Aorta (tissue), 5 donors: ENCODE results near the gene CACNB4. TPM values are rescaled to one million over a fixed set of nuclear protein-coding genes. Genes with fewer than 3 reads are reported as not detected.
"Not testable (repeated sequence)": the region's sequence is repeated elsewhere in the genome, so short reads cannot be mapped to it uniquely, and the experiment has no call there.

Experiments used
- ATAC-seq: fragments of 200-7000 bp; cut with Tn5 transposase; one replicate; pipeline ENCODE4 v1.9.1; 2022; ENCODE audit warnings: moderate library complexity; ENCODE audit not compliant: low FRiP score
- DNase-seq, 2 donors: peaks; one replicate each; pipeline ENCODE4 v3.0.0-alpha.2; 2020
- H3K27ac ChIP-seq, 2 donors: one replicate each; pipeline ENCODE4 v1.5.1; 2013; ENCODE audit warnings: low read length in 2 of 2, mild to moderate bottlenecking in 2 of 2, moderate library complexity in 2 of 2, control low read depth in 1 of 2, inconsistent platforms in 1 of 2, low read depth in 1 of 2
- H3K27me3 ChIP-seq, 2 donors: one replicate each; pipeline ENCODE4 v1.6.1; 2013; ENCODE audit warnings: control low read depth in 1 of 2, low read length in 1 of 2, mild to moderate bottlenecking in 1 of 2, moderate library complexity in 1 of 2; ENCODE audit not compliant: insufficient read depth in 2 of 2, control insufficient read depth in 1 of 2
- H3K36me3 ChIP-seq, 2 donors: one replicate each; pipeline ENCODE4 v1.6.1; 2013; ENCODE audit warnings: control low read depth in 1 of 2, low read length in 1 of 2, mild to moderate bottlenecking in 1 of 2; ENCODE audit not compliant: insufficient read depth in 2 of 2, control insufficient read depth in 1 of 2
- H3K4me1 ChIP-seq, 2 donors: one replicate each; pipeline ENCODE4 v1.6.1; 2013; ENCODE audit warnings: low read length in 2 of 2, control low read depth in 1 of 2, mild to moderate bottlenecking in 1 of 2, moderate library complexity in 1 of 2; ENCODE audit not compliant: insufficient read depth in 2 of 2, control insufficient read depth in 1 of 2
- H3K4me3 ChIP-seq, 2 donors: one replicate each; pipeline ENCODE4 v1.5.1; 2013; ENCODE audit warnings: low read length in 2 of 2, control low read depth in 1 of 2, mild to moderate bottlenecking in 1 of 2
- H3K9me3 ChIP-seq: one replicate; pipeline ENCODE4 v1.6.1; 2013; ENCODE audit warnings: mild to moderate bottlenecking, low read length; ENCODE audit not compliant: control insufficient read depth
- WGBS, 2 donors: extraction: QIAGEN DNeasy Blood & Tissue Kit; methylation state at CpG; one replicate each; pipeline ENCODE4 v1.1.7; 2013; 5-methylcytosine and 5-hydroxymethylcytosine counted together
- intact Hi-C, 2 donors: fragments of 100-400 bp; cut with DNase I; formaldehyde crosslinking; loops; one replicate each; pipeline versions ENCODE4 v1.14.2 to v1.15.0; 2022
- polyA plus RNA-seq, 2 donors: library from polyadenylated mRNA; stranded (reverse); fragments of 200-250 nt; gene quantifications; one replicate each; pipeline ENCODE4 v1.2.3, GENCODE V29; 2013
- total RNA-seq, 2 donors: library from RNA; stranded (reverse); fragmentation: NEBNext Ultra II Directional; extraction: Animal tissue kit (Norgen Biotek cat#: 25700); gene quantifications; one replicate each; pipeline ENCODE4 v1.2.1, GENCODE V29; 2021
- donor health status: healthy with polysubstance abuse.
- donor health status: Bipolar disorder and iron deficiency.
- donor health status: DM: no; HTN: no; CAD: no.
- donor health status: DM: no; HTN: no; CAD: no.
- donor health status: DM: yes; HTN: yes; CAD: no.

Gene CACNB4
- total and polyA plus RNA-seq, 4 donors, result 1.2 to 14.3 (median 3.2) TPM

DNA sequence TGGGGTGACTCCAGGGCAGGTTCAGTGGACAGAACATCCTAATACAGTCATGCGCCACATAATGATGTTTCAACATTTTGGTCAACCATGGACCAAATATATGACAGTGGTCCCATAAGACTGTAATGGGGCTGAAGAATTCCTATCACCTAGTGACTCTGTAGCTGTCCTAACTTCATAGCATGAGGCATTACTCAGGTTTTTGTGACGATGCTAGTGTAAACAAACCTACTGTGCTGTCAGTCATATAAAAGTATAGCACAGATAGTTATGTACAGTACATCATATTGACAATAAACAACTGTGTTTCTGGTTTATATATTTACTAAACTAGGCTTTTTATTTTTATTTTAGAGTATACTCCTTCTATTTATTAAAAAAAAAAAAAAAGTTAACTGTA, 87.1 kb downstream of the CACNB4 start:
- H3K27me3 ChIP-seq, result no peaks in the 10 kb centered on the region
- no peak for ATAC-seq
- H3K9me3 ChIP-seq, result no peaks in the 10 kb centered on the region
- WGBS, 2 donors, result 75 to 77% methylated on average over 2 of the region's 2 CpGs
- no peaks in the 10 kb centered on the region for H3K4me1 ChIP-seq
- no peaks in the 10 kb centered on the region for H3K36me3 ChIP-seq
- no peak for DNase-seq
- H3K4me3 ChIP-seq, result no peak overlapping the region
- H3K27ac ChIP-seq, result no peak overlapping the region
- intact Hi-C loops, result loop anchor here in 1 of 2 donors (10.0 kb wide), 1 partner anchor 437 kb away; no protein-coding TSS in a partner anchor

DNA sequence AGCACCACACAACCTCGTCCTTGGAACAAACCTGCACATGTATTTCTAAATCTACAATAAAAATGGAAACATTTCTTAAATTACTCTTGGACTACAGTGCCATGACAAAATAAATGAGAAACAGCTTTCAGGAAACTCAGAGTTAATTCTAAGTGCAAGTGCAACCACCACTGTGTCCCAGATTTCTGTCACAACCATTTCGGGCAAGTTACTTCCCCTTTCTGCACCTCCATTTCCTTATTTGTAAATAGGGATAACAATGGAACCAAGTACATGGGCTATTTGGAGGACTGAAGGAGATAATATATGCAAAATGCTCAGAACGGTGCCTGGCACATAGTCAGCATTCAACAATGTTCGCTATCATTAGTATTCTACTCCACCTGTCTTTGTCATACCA, 93.2 kb downstream of the CACNB4 start:
- WGBS, 2 donors, result 84 to 85% methylated on average over 4 of the region's 4 CpGs
- Histone ChIP-seq H3K9me3 (no peaks in the 10 kb centered on the region), H3K4me3 (no peak overlapping the region), H3K27me3 (no peaks in the 10 kb centered on the region), H3K27ac (no peak overlapping the region), H3K4me1 (peaks cover 0 to 8% of the 10 kb centered on the region in 2 donors), H3K36me3 (no peaks in the 10 kb centered on the region)
- no peak for DNase-seq
- intact Hi-C loops, result no loop called here
- ATAC-seq, result no peak

- DNase-seq, H3K4me3 ChIP-seq, H3K27me3 ChIP-seq, H3K4me1 ChIP-seq, H3K9me3 ChIP-seq, H3K36me3 ChIP-seq: not testable (repeated sequence)
- H3K27ac ChIP-seq, result peak overlapping the region in 1 of 2 donors; percentile 72
- peak; percentile 12 for ATAC-seq
- intact Hi-C loops, result loop anchor here (5.0 kb wide), 3 partner anchors 51 to 176 kb away; partner anchors contain the start of gene ARL5A (in 1 of the 2)
- 9 to 17% methylated on average over 5 of the region's 5 CpGs for WGBS, 2 donors
These were observed 95.6 kb downstream of the CACNB4 start for GRCh38 chr2:152003283-152003682.

GRCh38 chr2:151999053-151999452, 99.8 kb downstream of the CACNB4 start:
- intact Hi-C loops, result loop anchor here in 1 of 2 donors (5.0 kb wide), 1 partner anchor 177 kb away; no protein-coding TSS in a partner anchor
- 71 to 73% methylated on average over 6 of the region's 6 CpGs for WGBS, 2 donors
- peaks cover 2 to 6% of the 10 kb centered on the region in 2 donors for H3K4me1 ChIP-seq

GRCh38 chr2:151996243-151997003, 102.4 kb downstream of the CACNB4 start:
- DNase-seq (no peak), ATAC-seq (peak; percentile 40)
- 7 to 24% methylated on average over 2 of the region's 2 CpGs for WGBS, 2 donors
- Histone ChIP-seq H3K36me3 (no peaks in the 10 kb centered on the region), H3K27ac (peak overlapping the region; percentile 65 to 76), H3K4me1 (peaks cover 0 to 6% of the 10 kb centered on the region in 2 donors), H3K9me3 (no peaks in the 10 kb centered on the region), H3K27me3 (no peaks in the 10 kb centered on the region), H3K4me3 (no peak overlapping the region)
- intact Hi-C loops, result loop anchor here in 1 of 2 donors (5.0 kb wide), 1 partner anchor 174 kb away; no protein-coding TSS in a partner anchor

More at GRCh38 chr2:151999053-151999452, 99.8 kb downstream of the CACNB4 start:
- ATAC-seq, result no peak
- H3K9me3 ChIP-seq, result no peaks in the 10 kb centered on the region
- peak in 1 of 2 donors; percentile 59 for DNase-seq
- H3K27me3 ChIP-seq, result no peaks in the 10 kb centered on the region
- H3K4me3 ChIP-seq, result no peak overlapping the region
- no peaks in the 10 kb centered on the region for H3K36me3 ChIP-seq
- H3K27ac ChIP-seq, result no peak overlapping the region

GRCh38 chr2:151995161-151995557, 103.7 kb downstream of the CACNB4 start:
- Histone ChIP-seq H3K36me3 (no peaks in the 10 kb centered on the region), H3K4me3 (no peak overlapping the region), H3K27me3 (no peaks in the 10 kb centered on the region), H3K4me1 (peaks cover 0 to 6% of the 10 kb centered on the region in 2 donors), H3K9me3 (no peaks in the 10 kb centered on the region), H3K27ac (no peak overlapping the region)
- ATAC-seq (no peak), DNase-seq (no peak)
- 54 to 59% methylated on average over 2 of the region's 2 CpGs for WGBS, 2 donors
- intact Hi-C loops, result loop anchor here in 1 of 2 donors (2.0 to 5.0 kb wide), 2 partner anchors 34 to 173 kb away; no protein-coding TSS in a partner anchor

GRCh38 chr2:151994178-151994577, 104.7 kb downstream of the CACNB4 start:
- H3K36me3 ChIP-seq, H3K4me1 ChIP-seq, H3K4me3 ChIP-seq, H3K9me3 ChIP-seq, H3K27me3 ChIP-seq, DNase-seq, ATAC-seq, H3K27ac ChIP-seq: not testable (repeated sequence)
- WGBS, 2 donors, result 94 to 95% methylated on average over 8 of the region's 8 CpGs
- intact Hi-C loops, result loop anchor here in 1 of 2 donors (2.0 kb wide), 1 partner anchor 33 kb away; no protein-coding TSS in a partner anchor

- intact Hi-C loops, result no loop called here
- 92 to 97% methylated on average over 1 of the region's 1 CpG for WGBS, 2 donors
- no peak for DNase-seq
These were observed 107.8 kb downstream of the CACNB4 start for GRCh38 chr2:151991010-151991409.

DNA sequence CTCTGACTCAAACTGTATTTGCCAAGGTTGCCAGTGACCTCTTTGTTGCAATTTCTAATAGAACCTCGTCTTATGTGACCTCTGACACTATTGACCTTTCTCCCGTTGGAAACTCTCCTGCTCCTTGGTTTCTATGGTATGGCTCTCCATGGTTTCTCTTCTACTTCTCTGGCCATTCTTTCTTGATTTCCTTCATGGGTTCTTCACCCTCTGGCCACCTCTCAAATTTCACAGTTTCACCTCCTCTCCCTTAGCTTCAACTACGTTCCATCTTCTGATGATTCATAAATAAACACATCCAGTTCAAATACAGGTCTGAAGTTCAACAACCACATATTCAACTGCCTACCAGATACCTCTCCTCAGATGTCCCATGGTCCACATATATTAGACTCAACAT, 109.5 kb downstream of the CACNB4 start:
- WGBS, 2 donors, result 90 to 91% methylated on average over 3 of the region's 3 CpGs
- Histone ChIP-seq H3K4me3 (no peak overlapping the region), H3K27ac (no peak overlapping the region), H3K4me1 (no peaks in the 10 kb centered on the region), H3K27me3 (no peaks in the 10 kb centered on the region), H3K36me3 (no peaks in the 10 kb centered on the region), H3K9me3 (no peaks in the 10 kb centered on the region)
- intact Hi-C loops, result no loop called here
- no peak for ATAC-seq
- DNase-seq, result no peak

More at GRCh38 chr2:151991010-151991409, 107.8 kb downstream of the CACNB4 start:
- no peak overlapping the region for H3K27ac ChIP-seq
- no peak overlapping the region for H3K4me3 ChIP-seq
- no peaks in the 10 kb centered on the region for H3K9me3 ChIP-seq
- peaks cover 0 to 5% of the 10 kb centered on the region in 2 donors for H3K4me1 ChIP-seq
- ATAC-seq, result no peak
- H3K27me3 ChIP-seq, result no peaks in the 10 kb centered on the region
- no peaks in the 10 kb centered on the region for H3K36me3 ChIP-seq
